NCI-H446 (cell line): ENCODE data around the gene CELF2.

Source experiments
- DNase-seq, 2 experiments: peaks; one replicate each; lab custom pipeline; 2025; lab: John Stamatoyannopoulos, UW

Gene CELF2

GRCh38 chr10:11058965-11059364 is 41.3 kb downstream of the CELF2 start:
- DNase-seq: no peak

DNA sequence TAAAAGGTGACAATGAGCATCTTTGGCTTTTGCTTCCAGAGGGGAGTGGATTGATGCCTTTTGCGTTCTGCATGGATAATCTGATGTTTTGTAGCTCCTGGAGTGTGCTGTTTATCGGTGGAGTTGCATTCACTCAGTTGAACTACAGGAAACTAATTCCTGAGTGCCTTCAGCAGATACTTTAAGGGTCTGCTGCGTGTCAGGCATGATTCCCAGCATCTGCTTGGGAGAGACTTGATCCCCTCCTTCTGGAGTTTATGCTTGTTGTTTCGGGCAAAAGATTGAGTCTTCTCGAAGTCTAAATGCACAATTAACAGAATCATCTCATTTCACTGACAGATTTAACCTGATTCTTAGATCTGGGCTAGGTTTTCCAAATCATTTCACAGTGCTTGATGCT is 46.2 kb downstream of the CELF2 start:
- DNase-seq: no peak

DNA sequence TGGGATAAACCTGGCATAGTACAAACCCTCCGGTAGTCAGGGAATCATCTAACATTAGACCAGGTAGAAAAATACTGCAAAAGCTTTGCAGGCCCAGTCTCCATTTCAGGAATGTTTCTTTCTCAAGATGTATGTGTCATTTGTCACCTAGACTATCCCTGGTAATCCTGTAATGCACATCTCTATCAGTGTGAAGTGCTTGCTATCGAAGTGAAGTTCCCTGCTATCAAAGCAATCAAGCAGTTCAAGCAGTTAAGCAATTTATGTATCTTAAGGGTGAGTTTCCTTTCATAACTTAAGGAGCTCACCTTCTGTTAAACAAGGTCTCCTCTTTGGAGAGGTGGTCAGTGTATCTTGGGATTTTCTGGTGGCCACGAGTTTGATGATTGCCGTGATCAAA is 47.2 kb downstream of the CELF2 start:
- no peak for DNase-seq

- DNase-seq: no peak
Observed at GRCh38 chr10:11065567-11065966, 47.9 kb downstream of the CELF2 start.

GRCh38 chr10:11066520-11066919 is 48.8 kb downstream of the CELF2 start:
- no peak for DNase-seq

DNA sequence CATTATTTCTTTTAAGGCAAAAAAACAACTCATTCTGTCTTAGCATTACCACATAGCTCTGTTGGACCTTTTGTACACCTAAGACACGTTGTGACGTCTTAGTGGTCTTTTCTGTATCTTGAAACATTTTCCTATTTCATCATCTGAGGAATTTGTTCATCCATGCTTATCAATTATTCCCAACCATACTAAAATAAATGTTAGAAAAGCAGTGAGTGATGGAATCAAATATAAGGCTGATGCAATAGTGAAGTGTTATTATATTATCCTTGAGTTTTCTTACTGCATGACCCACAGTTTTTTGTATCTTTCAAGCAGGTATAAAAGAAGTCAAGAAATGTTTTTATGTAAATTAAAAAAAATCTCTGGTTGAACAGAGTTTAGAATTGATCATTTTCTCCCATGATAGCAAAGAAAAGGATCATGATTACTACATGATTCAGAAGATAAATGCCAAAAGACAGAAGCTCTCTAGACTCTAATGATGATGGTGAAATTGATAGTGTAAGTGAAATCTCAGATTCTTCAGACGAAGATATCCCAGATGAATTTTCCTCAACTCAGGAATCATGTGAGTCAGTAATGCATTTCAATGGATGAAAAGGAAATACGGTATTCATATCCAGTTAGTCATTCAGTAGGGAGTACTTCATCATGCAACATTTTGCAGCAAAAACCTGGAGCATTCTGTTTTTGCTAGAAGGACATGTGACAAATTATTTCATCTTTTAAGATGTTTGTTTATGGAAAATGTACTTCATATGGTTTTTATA is 51.4 kb downstream of the CELF2 start:
- DNase-seq: no peak

DNA sequence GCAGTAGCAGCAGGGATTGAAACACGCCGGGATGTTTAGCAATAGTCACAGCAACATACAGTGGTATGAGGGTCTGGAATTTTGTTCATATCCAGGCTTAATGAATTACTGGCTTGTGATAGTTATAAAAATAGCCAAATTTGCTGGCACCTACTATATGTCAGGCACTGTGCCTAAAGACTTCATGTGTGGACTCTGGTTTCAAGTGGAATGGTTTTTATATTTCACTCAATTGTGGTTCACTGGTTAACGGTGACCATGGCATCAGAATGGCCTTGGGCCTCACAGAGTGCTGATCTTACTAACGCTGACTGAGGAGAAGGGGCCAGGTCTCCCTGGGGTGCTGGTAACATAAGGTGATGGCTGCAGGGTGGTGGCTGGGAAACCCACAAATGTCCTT is 55.7 kb downstream of the CELF2 start:
- DNase-seq: no peak

DNA sequence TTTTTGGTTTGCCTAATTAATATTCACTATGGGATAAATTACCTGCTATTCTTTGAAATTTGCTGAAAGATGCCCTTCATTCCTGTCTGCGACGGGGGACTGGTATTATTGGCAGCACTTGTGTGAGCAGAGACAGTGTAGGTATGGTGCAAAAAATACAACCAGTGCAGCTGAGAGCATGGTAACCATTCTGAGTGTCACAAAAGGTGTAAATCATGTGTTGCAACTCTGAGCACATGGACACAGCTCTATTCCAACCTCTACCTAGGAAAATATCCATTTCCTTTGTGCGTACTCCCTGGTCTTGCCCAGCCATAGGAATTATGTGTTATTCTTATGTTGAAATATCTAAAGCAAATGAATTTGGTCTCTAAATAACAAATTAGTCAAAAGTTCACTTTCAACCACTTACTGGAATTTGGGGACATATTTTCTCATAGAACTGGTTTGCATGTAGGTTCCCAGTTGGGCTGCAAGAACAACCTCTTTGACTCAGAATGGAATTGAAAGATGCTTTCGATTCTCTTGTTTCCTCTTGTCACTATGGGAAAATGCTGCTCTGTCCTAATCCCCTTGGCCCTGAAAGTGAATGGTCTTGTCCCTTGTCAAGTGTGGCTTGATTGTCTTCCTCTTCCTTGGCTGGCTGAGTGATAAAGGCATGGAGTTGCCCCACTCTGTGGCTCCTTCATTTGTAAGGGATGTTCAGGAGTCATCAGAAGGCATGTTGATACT is 57.0 kb downstream of the CELF2 start:
- DNase-seq: no peak

- no peak for DNase-seq
Observed at GRCh38 chr10:11076221-11076620, 58.5 kb downstream of the CELF2 start.

DNA sequence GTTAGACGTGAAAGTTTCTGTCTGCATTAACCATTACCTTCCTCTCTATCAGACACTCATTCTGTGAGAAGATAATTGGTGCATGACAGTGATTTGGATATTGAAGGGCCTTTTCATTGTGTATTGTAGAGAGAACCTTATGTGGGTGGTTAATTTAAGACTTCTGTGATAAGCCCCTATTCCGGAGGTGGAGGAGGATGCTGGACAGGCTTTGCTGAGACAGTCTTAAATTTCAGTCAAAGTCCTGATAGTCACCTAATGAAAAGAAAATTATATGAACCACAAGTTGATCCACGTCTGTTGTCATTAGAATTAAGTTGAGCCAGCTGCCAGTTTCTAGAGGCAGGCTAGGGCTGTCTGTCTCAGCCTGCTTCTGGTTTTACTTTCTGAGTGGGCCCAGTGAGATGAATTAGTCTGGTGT is 62.9 kb downstream of the CELF2 start:
- no peak for DNase-seq

DNA sequence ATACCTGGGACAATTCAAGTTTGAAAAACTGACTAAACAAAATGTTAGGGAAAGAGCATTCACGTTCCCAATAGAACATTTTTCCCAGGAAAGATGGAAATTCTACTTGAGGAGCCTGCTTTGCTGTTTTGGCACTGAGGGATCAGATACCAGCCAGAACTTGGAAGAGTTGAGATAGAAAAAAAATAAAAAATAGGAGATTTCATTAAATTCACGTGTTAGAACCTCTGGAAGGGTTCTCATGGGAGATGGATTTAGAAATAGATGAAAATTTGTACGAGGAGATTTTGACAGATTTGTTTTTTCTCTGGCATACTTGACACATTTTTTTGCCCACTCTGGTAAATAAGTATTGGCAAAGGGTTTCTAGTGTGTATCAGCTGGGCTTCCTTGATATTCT is 63.7 kb downstream of the CELF2 start:
- DNase-seq: no peak

DNA sequence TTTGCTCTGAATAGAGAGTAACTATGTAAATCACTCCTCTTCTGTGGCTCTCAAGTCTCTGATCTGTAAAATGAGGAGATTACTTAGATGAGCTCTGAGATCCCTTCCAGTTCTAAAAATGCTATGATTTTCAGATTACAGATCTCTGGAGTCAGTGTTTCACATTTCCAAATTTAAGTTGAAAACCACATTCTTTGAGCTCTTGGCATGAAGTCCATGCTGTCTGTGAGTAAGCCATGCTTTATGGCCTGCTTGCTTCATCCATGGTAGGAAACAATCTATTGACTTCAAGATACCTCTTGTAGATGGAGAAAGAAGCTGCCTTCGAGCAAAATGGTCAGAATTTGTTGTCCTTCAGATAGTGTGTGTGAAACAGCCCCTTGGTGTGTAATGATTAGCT is 64.9 kb downstream of the CELF2 start:
- no peak for DNase-seq

GRCh38 chr10:11083051-11083450 is 65.4 kb downstream of the CELF2 start:
- DNase-seq: no peak

DNA sequence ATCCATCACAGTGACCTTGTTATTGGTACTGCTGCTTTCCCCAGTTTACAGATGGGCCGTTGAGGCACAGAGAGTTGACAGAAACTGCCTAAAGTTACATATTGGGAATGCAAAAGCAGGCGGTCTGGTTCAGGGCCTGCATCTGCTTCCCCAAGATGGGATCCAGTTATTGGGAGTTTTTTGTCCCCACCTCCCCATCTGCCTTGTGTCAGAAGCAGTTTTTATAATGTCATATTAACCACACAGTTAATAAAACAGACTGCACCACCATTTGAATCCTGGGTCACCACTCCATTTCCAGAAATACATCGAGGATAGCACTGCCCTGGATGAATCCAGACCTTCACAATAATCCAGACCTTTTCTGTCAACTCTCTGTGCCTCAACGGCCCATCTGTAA is 67.9 kb downstream of the CELF2 start:
- DNase-seq: no peak

DNA sequence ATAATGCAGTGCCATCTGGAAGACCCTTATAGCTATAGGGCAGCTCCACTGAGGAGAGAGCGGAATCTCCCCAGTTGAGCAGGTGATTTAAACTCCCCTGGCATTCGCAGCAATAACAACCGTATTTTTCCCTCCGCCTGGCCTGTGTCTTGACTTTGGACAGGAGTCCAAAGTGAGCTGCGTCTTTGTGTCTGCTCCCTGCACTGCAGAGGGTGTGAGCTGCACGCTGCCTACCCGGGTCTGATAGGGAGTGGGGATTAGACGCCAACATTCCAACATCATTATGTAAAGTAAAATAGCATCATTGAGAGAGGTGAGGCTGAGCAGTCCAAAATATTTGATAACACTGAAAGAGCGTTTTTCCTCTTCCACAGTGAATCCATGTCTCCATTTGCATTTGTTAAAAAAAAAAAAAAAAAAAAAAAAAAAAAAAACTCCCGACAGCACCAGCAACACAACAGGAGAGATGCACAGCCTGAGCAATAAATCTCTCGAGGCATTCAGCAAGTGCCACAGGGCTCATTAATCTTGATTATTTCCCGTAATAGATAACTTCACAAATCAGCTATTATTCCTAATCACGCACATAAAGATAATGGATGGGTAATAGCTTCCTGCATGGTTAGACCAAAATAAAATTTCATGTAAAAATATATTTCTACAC is 68.6 kb downstream of the CELF2 start:
- DNase-seq: no peak

- DNase-seq: no peak
Observed at GRCh38 chr10:11087372-11087771, 69.7 kb downstream of the CELF2 start.

GRCh38 chr10:11088709-11089108 is 71.0 kb downstream of the CELF2 start:
- no peak for DNase-seq

DNA sequence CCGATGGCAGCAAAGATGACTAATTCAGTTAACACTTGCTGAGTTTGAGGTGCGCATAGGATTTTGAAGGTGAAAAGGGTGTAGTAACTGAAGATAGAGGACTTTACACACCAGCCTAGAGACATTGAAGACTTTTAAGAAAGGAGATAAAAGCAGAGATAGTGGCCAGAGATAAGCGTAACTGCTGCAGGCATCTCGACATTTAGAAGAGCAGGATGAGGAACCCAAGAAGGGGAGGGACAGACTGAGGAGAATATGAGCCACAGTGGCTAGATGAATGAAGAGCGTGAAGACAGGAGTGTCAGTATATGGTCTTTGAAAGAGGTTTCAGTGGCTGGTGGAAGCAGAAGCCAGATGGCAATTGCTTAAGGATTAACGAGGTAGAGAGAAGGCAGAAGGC is 71.6 kb downstream of the CELF2 start:
- no peak for DNase-seq

GRCh38 chr10:11091517-11092102 is 73.9 kb downstream of the CELF2 start:
- DNase-seq: no peak

DNA sequence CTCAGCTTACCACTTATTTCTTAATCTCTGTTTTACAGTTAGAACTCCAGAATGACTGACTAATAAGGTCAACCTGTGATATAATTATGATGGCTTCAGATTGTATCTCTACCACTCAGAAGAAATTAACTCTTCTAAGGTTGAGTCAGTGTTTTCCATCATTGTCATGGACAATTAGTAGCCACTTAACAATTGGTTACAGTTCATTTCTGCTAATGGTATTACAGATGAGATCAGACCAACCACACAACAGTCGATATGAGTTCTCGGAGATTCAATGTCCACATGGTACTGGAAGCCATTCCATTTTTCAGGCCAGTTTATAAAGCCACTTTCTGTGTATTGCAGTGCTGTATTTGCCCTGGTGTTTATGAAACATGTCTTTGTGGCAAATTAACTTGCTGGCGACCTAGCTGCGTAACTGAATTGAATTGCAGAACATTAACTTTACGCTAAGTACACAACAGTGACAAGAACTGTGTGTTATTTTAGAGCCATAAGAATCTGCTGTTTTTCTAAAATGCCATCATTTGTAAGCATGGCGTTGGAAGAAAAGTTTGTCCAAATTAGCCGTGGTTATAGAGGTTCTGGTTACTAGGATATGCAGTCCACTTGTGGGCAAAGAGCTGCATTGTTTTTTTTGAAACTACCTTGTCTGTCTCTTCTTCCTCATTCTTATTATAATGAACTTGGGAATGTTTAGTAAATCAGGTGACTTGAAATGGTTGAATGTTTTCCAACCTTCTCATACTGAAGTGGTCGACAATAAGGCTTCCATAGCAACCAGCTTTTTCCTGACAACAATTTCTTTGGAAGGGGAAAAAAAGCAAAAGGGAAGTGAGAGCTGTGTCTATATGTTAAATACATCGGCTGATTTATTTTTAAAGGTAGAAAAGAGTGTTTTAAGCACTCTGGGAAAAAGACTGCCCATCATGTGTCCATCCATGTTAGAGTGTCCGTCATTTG is 76.4 kb downstream of the CELF2 start:
- DNase-seq: no peak

DNA sequence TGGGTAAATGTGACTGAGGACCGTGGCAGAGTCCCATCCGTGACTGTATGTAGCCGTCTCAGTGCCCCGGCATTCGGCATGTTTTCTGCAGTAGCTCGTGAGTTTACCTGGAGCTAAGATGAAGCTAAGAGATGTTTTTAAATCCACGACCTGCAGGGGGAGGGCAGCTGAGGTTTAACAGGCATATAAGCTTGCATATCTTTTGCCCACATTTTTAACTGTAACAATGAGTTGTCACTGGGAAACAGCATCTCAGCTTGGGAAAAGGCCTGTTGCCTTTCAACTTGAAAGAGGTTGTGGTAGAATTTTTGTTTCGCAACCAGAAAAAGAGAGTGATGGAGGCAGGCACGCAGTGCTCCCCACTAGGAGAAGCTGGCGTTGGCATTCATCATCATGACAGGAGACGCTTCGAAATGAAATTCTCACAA is 77.7 kb downstream of the CELF2 start:
- DNase-seq: no peak

GRCh38 chr10:11096422-11096821 is 78.8 kb downstream of the CELF2 start:
- DNase-seq: no peak
